Neutrophil (primary cell): ENCODE measurements around the gene BCL11A.

ENCODE experiments used
- H3K27ac ChIP-seq: fragments of 200-600 bp; sonication (generic); 2 replicates; pipeline ENCODE4 v1.5.1; 2016; ENCODE audit warnings: mild to moderate bottlenecking, moderate library complexity
- H3K27me3 ChIP-seq: fragments of 200-600 bp; sonication (generic); 2 replicates; pipeline ENCODE4 v1.6.0; 2016; ENCODE audit warnings: mild to moderate bottlenecking
- H3K36me3 ChIP-seq: fragments of 200-600 bp; sonication (generic); 2 replicates; pipeline ENCODE4 v1.5.1; 2017
- H3K4me1 ChIP-seq, 2 experiments: fragments of 200-600 bp in 1 of 2; sonication (generic) in 1 of 2; 1 replicate in 1 of 2; 2 replicates in 1 of 2; pipeline versions ENCODE4 v1.5.1 to v1.6.1; 2013 to 2016; ENCODE audit warnings: low read depth in 1 of 2, low read length in 1 of 2, mild to moderate bottlenecking in 1 of 2, moderate library complexity in 1 of 2; ENCODE audit not compliant: control insufficient read depth in 1 of 2, insufficient read depth in 1 of 2
- H3K4me3 ChIP-seq, 2 experiments: fragments of 200-600 bp in 1 of 2; sonication (generic) in 1 of 2; 1 replicate in 1 of 2; 2 replicates in 1 of 2; pipeline ENCODE4 v1.5.1; 2013 to 2016; ENCODE audit warnings: low read depth in 1 of 2, low read length in 1 of 2, mild to moderate bottlenecking in 1 of 2, moderate library complexity in 1 of 2
- H3K9me3 ChIP-seq: fragments of 200-600 bp; sonication (generic); 2 replicates; pipeline ENCODE4 v1.5.1; 2016
- CTCF ChIP-seq: fragments of 200-600 bp; sonication (generic); IDR thresholded peaks from 2 replicates; pipeline ENCODE4 v1.5.1; 2016; ENCODE audit warnings: antibody characterized with exemption

BCL11A gene

GRCh38 chr2:60490441-60490840 lies 63.0 kb downstream of the BCL11A start:
- TF ChIP-seq CTCF = no peak
- H3K4me3 ChIP-seq = no peak overlapping the region
- no peaks in the 10 kb centered on the region for H3K9me3 ChIP-seq
- no peaks in the 10 kb centered on the region for H3K27me3 ChIP-seq
- H3K36me3 ChIP-seq = no peaks in the 10 kb centered on the region
- H3K27ac ChIP-seq = peak overlapping the region; percentile 48
- H3K4me1 ChIP-seq = peaks cover 28 to 44% of the 10 kb centered on the region in 2 experiments

- Histone ChIP-seq H3K4me3 (no peak overlapping the region), H3K4me1 (peaks cover 40 to 55% of the 10 kb centered on the region in 2 experiments), H3K36me3 (no peaks in the 10 kb centered on the region), H3K9me3 (no peaks in the 10 kb centered on the region), H3K27me3 (no peaks in the 10 kb centered on the region), H3K27ac (peak overlapping the region; percentile 1)
- TF ChIP-seq CTCF = no peak
Observed at GRCh38 chr2:60489289-60489688, 64.2 kb downstream of the BCL11A start.

- TF ChIP-seq CTCF = no peak
- Histone ChIP-seq H3K4me1 (peaks cover 50 to 65% of the 10 kb centered on the region in 2 experiments), H3K4me3 (no peak overlapping the region), H3K9me3 (no peaks in the 10 kb centered on the region), H3K27me3 (no peaks in the 10 kb centered on the region), H3K36me3 (no peaks in the 10 kb centered on the region), H3K27ac (no peak overlapping the region)
Observed at GRCh38 chr2:60488291-60488690, 65.2 kb downstream of the BCL11A start.

GRCh38 chr2:60487174-60487573 lies 66.3 kb downstream of the BCL11A start:
- peak overlapping the region; percentile 93 for H3K27ac ChIP-seq
- H3K27me3 ChIP-seq = no peaks in the 10 kb centered on the region
- no peaks in the 10 kb centered on the region for H3K36me3 ChIP-seq
- TF ChIP-seq CTCF = no peak
- peaks cover 61 to 76% of the 10 kb centered on the region in 2 experiments for H3K4me1 ChIP-seq
- no peak overlapping the region for H3K4me3 ChIP-seq
- H3K9me3 ChIP-seq = no peaks in the 10 kb centered on the region

- Histone ChIP-seq H3K9me3 (no peaks in the 10 kb centered on the region), H3K4me1 (peaks cover 63 to 82% of the 10 kb centered on the region in 2 experiments), H3K27me3 (no peaks in the 10 kb centered on the region), H3K27ac (peak overlapping the region; percentile 93), H3K36me3 (no peaks in the 10 kb centered on the region), H3K4me3 (peak overlapping the region in 1 of 2 experiments; percentile 28)
- TF ChIP-seq CTCF = no peak
Observed at GRCh38 chr2:60486551-60486950, 66.9 kb downstream of the BCL11A start.

GRCh38 chr2:60486067-60486466 lies 67.4 kb downstream of the BCL11A start:
- peak overlapping the region; percentile 93 for H3K27ac ChIP-seq
- peak overlapping the region in 1 of 2 experiments; percentile 28 for H3K4me3 ChIP-seq
- no peak for TF ChIP-seq CTCF
- peaks cover 61 to 79% of the 10 kb centered on the region in 2 experiments for H3K4me1 ChIP-seq
- no peaks in the 10 kb centered on the region for H3K36me3 ChIP-seq
- no peaks in the 10 kb centered on the region for H3K27me3 ChIP-seq
- H3K9me3 ChIP-seq = no peaks in the 10 kb centered on the region
